Neural progenitor cell (in vitro differentiated cells): ENCODE measurements around the gene CHRNA4. TPM values are rescaled to one million over a fixed set of nuclear protein-coding genes. Genes with fewer than 3 reads are reported as not detected.
A peak's percentile ranks its signal among the peaks of the same experiment; 100 is the strongest.

ENCODE experiments used
- DNase-seq: peaks from one replicate; pipeline ENCODE4 v3.0.0-alpha.2; 2016; ENCODE audit warnings: low spot score
- H2AFZ ChIP-seq: fragments of 200-600 bp; sonication (generic); replicated peaks from 2 replicates; pipeline ENCODE4 v1.6.1; 2016; ENCODE audit warnings: antibody characterized with exemption
- H3F3A ChIP-seq: fragments of 200-600 bp; sonication (generic); 2 replicates; pipeline ENCODE4 v1.6.1; 2016; ENCODE audit warnings: antibody characterized with exemption, low read depth
- H3K27ac ChIP-seq: fragments of 200-600 bp; sonication (generic); 2 replicates; pipeline ENCODE4 v1.5.1; 2016; ENCODE audit warnings: mild to moderate bottlenecking
- H3K27me3 ChIP-seq: fragments of 200-600 bp; sonication (generic); 2 replicates; pipeline ENCODE4 v1.6.1; 2016; ENCODE audit warnings: mild to moderate bottlenecking, moderate library complexity
- H3K36me3 ChIP-seq: fragments of 200-600 bp; sonication (generic); 2 replicates; pipeline ENCODE4 v1.5.1; 2016
- H3K4me1 ChIP-seq: fragments of 200-600 bp; sonication (generic); 2 replicates; pipeline ENCODE4 v1.6.1; 2016; ENCODE audit warnings: mixed run types
- H3K4me2 ChIP-seq: fragments of 200-600 bp; sonication (generic); 2 replicates; pipeline ENCODE4 v1.6.1; 2016
- H3K4me3 ChIP-seq: fragments of 200-600 bp; sonication (generic); 2 replicates; pipeline ENCODE4 v1.5.1; 2016
- H3K79me2 ChIP-seq: fragments of 200-600 bp; sonication (generic); 2 replicates; pipeline ENCODE4 v1.6.1; 2016; ENCODE audit warnings: low read depth
- H3K9ac ChIP-seq: fragments of 200-600 bp; sonication (generic); 2 replicates; pipeline ENCODE4 v1.6.1; 2016
- H3K9me3 ChIP-seq: fragments of 200-600 bp; sonication (generic); 2 replicates; pipeline ENCODE4 v1.5.1; 2016; ENCODE audit warnings: low read depth
- H4K20me1 ChIP-seq: fragments of 200-600 bp; sonication (generic); 2 replicates; pipeline ENCODE4 v1.6.1; 2016; ENCODE audit warnings: low read depth
- H3K27ac Mint-ChIP-seq: 3 replicates; pipeline ENCODE4 v1.8.0; 2021; ENCODE audit warnings: mixed read lengths
- H3K27me3 Mint-ChIP-seq: 2 replicates; pipeline ENCODE4 v1.8.0; 2022; ENCODE audit warnings: low read depth, mild to moderate bottlenecking, inconsistent platforms, moderate library complexity, mixed read lengths; ENCODE audit not compliant: insufficient read depth
- H3K36me3 Mint-ChIP-seq: 3 replicates; pipeline ENCODE4 v1.8.0; 2021; ENCODE audit warnings: mixed read lengths
- H3K4me1 Mint-ChIP-seq: 3 replicates; pipeline ENCODE4 v1.8.0; 2021; ENCODE audit warnings: mixed read lengths
- H3K4me3 Mint-ChIP-seq: 3 replicates; pipeline ENCODE4 v1.8.0; 2021; ENCODE audit warnings: mild to moderate bottlenecking, moderate library complexity, mixed read lengths
- H3K9me3 Mint-ChIP-seq: 3 replicates; pipeline ENCODE4 v1.8.0; 2020; ENCODE audit warnings: mixed read lengths
- CTCF ChIP-seq: fragments of 200-600 bp; sonication (generic); IDR thresholded peaks from 2 replicates; pipeline ENCODE4 v1.5.1; 2017; ENCODE audit warnings: antibody characterized with exemption, mild to moderate bottlenecking
- EZH2 ChIP-seq: fragments of 200-600 bp; sonication (generic); IDR thresholded peaks from 2 replicates; pipeline ENCODE4 v1.6.1; 2017; ENCODE audit warnings: antibody characterized with exemption, mild to moderate bottlenecking, moderate library complexity
- EZH2phosphoT487 ChIP-seq: fragments of 200-600 bp; sonication (generic); IDR thresholded peaks from 2 replicates; pipeline ENCODE4 v1.6.1; 2017; ENCODE audit warnings: antibody characterized with exemption
- total RNA-seq: library from RNA; depleted of rRNA; stranded (reverse); fragments of >200 nt; gene quantifications from 2 replicates; pipeline ENCODE4 v1.2.3, GENCODE V29; 2015; ENCODE audit warnings: low replicate concordance

CHRNA4 gene
- total RNA-seq, 1 donor from 2014 or later = not detected

- peak; percentile 20 for TF ChIP-seq CTCF
- TF ChIP-seq EZH2 = no peak
- TF ChIP-seq EZH2phosphoT487 = no peak
- H3K4me3 ChIP-seq = peak overlapping the region; percentile 6
- peaks cover 12% of the 10 kb centered on the region for H3K27me3 Mint-ChIP-seq
- peaks cover 12% of the 10 kb centered on the region for H3F3A ChIP-seq
- H3K9me3 Mint-ChIP-seq = no peaks in the 10 kb centered on the region
- DNase-seq = peak; percentile 91
- H3K27ac Mint-ChIP-seq = peak overlapping the region; percentile 98
- H3K9me3 ChIP-seq = no peaks in the 10 kb centered on the region
- peak overlapping the region; percentile 71 for H3K4me2 ChIP-seq
- peaks cover 18% of the 10 kb centered on the region for H4K20me1 ChIP-seq
- H3K4me3 Mint-ChIP-seq = peak overlapping the region; percentile 78
- no peak overlapping the region for H3K9ac ChIP-seq
- no peak overlapping the region for H3K27ac ChIP-seq
- H3K79me2 ChIP-seq = no peaks in the 10 kb centered on the region
- H3K36me3 Mint-ChIP-seq = no peaks in the 10 kb centered on the region
- H3K4me1 Mint-ChIP-seq = peaks cover 43% of the 10 kb centered on the region
- H3K4me1 ChIP-seq = peaks cover 21% of the 10 kb centered on the region
- no peaks in the 10 kb centered on the region for H3K27me3 ChIP-seq
- H3K36me3 ChIP-seq = no peaks in the 10 kb centered on the region
- H2AFZ ChIP-seq = no peak overlapping the region
Observed at GRCh38 chr20:63377256-63377941, 16.2 kb upstream of the CHRNA4 start.

- H3K9me3 ChIP-seq = no peaks in the 10 kb centered on the region
- no peak overlapping the region for H3K4me3 ChIP-seq
- H3K4me1 ChIP-seq = peaks cover 21% of the 10 kb centered on the region
- peaks cover 42% of the 10 kb centered on the region for H3K4me1 Mint-ChIP-seq
- no peak for DNase-seq
- peaks cover 18% of the 10 kb centered on the region for H4K20me1 ChIP-seq
- H3K9ac ChIP-seq = no peak overlapping the region
- H3K4me2 ChIP-seq = peak overlapping the region; percentile 71
- H3K4me3 Mint-ChIP-seq = peak overlapping the region; percentile 78
- peak overlapping the region; percentile 16 for H3K27ac Mint-ChIP-seq
- H3K27me3 ChIP-seq = no peaks in the 10 kb centered on the region
- H3K27me3 Mint-ChIP-seq = peaks cover 10% of the 10 kb centered on the region
- no peak overlapping the region for H2AFZ ChIP-seq
- no peaks in the 10 kb centered on the region for H3K36me3 ChIP-seq
- no peaks in the 10 kb centered on the region for H3K9me3 Mint-ChIP-seq
- no peaks in the 10 kb centered on the region for H3K36me3 Mint-ChIP-seq
- no peak overlapping the region for H3K27ac ChIP-seq
- peaks cover 12% of the 10 kb centered on the region for H3F3A ChIP-seq
- H3K79me2 ChIP-seq = no peaks in the 10 kb centered on the region
- TF ChIP-seq CTCF = no peak
- no peak for TF ChIP-seq EZH2
- TF ChIP-seq EZH2phosphoT487 = no peak
Observed at GRCh38 chr20:63376283-63377250, 15.4 kb upstream of the CHRNA4 start.

DNA sequence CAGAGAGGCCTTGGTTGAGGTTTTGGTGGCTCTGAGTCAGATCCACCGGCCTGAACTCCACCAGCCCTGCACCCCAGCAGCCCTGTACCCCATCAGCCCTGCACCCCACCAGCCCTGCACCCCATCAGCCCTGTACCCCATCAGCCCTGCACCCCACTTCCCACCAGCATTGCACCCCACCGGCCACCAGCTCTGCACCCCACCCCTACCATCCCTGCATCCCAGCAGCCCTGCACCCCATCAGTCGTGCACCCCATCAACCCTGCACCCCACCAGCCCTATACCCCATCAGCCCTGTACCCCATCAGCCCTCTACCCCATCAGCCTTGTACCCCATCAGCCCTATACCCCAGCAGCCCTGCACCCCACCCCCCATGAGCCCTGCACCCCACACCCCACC lies 14.3 kb upstream of the CHRNA4 start:
- TF ChIP-seq EZH2 (no peak), CTCF (no peak), EZH2phosphoT487 (no peak)
- Histone ChIP-seq H3K4me2 (no peak overlapping the region), H3K79me2 (no peaks in the 10 kb centered on the region), H2AFZ (no peak overlapping the region), H3K9ac (no peak overlapping the region), H3K4me1 (peaks cover 21% of the 10 kb centered on the region), H4K20me1 (peaks cover 18% of the 10 kb centered on the region), H3K36me3 (no peaks in the 10 kb centered on the region), H3K27me3 (no peaks in the 10 kb centered on the region), H3F3A (peaks cover 12% of the 10 kb centered on the region), H3K9me3 (no peaks in the 10 kb centered on the region), H3K27ac (no peak overlapping the region), H3K4me3 (no peak overlapping the region)
- no peaks in the 10 kb centered on the region for H3K9me3 Mint-ChIP-seq
- H3K27ac Mint-ChIP-seq = no peak overlapping the region
- peaks cover 14% of the 10 kb centered on the region for H3K27me3 Mint-ChIP-seq
- no peak for DNase-seq
- no peaks in the 10 kb centered on the region for H3K36me3 Mint-ChIP-seq
- no peak overlapping the region for H3K4me3 Mint-ChIP-seq
- peaks cover 40% of the 10 kb centered on the region for H3K4me1 Mint-ChIP-seq
